ENCODE measurements around the gene RHOT2.

Gene RHOT2

GRCh38 chr16:702341-702740 is 34.4 kb downstream of the RHOT2 start:
- DNase-seq: no peak

GRCh38 chr16:703406-703805 is 35.5 kb downstream of the RHOT2 start:
- no peak for DNase-seq

GRCh38 chr16:704047-704446 is 36.1 kb downstream of the RHOT2 start:
- no peak for DNase-seq

- no peak for DNase-seq
These were observed 36.8 kb downstream of the RHOT2 start for GRCh38 chr16:704552-705380.

- no peak for DNase-seq
These were observed 37.7 kb downstream of the RHOT2 start, which contains the start of gene FBXL16 for GRCh38 chr16:705431-706188. TSS of gene FBXL16 (minus strand) at chr16:705801. CDS start at chr16:697405, 8,396 bp downstream.

- DNase-seq: no peak
These were observed 38.5 kb downstream of the RHOT2 start for GRCh38 chr16:706189-707061.

GRCh38 chr16:707062-707538 is 39.2 kb downstream of the RHOT2 start:
- DNase-seq: no peak

GRCh38 chr16:708019-708418 is 40.1 kb downstream of the RHOT2 start:
- no peak for DNase-seq

- DNase-seq: no peak
These were observed 41.0 kb downstream of the RHOT2 start for GRCh38 chr16:708959-709358.

- no peak for DNase-seq
These were observed 41.9 kb downstream of the RHOT2 start for GRCh38 chr16:709566-710499.

- DNase-seq: no peak
These were observed 42.7 kb downstream of the RHOT2 start for GRCh38 chr16:710500-711075.

GRCh38 chr16:711084-711483 is 43.2 kb downstream of the RHOT2 start:
- no peak for DNase-seq

- DNase-seq: peak; percentile 73 to 74
These were observed 43.8 kb downstream of the RHOT2 start for GRCh38 chr16:711548-712320.

GRCh38 chr16:712740-713250 is 44.9 kb downstream of the RHOT2 start:
- peak; percentile 38 to 40 for DNase-seq

GRCh38 chr16:714079-714478 is 46.1 kb downstream of the RHOT2 start:
- DNase-seq: no peak

GRCh38 chr16:714558-715476 is 46.9 kb downstream of the RHOT2 start, which contains the start of gene METRN:
TSS of gene METRN (plus strand) at chr16:715118. CDS start at chr16:715290, 172 bp downstream.
- peak; percentile 82 for DNase-seq

GRCh38 chr16:715477-716199 is 47.7 kb downstream of the RHOT2 start:
- no peak for DNase-seq

GRCh38 chr16:716200-716568 is 48.3 kb downstream of the RHOT2 start:
- no peak for DNase-seq
